K562 (cell line): ENCODE data around the gene SIRT2. TPM values are rescaled to one million over a fixed set of nuclear protein-coding genes. Genes with fewer than 3 reads are reported as not detected.

ENCODE experiments used
- CTCFL ChIP-seq: IDR thresholded peaks from 2 replicates; pipeline ENCODE4 v1.6.1; 2011; ENCODE audit warnings: borderline replicate concordance, low read depth, mild to moderate bottlenecking, moderate library complexity, low read length; ENCODE audit not compliant: insufficient read depth, poor library complexity, severe bottlenecking
- E2F8 ChIP-seq: fragments of 450-650 bp; IDR thresholded peaks from 2 replicates; pipeline ENCODE4 v1.7.1; 2018; ENCODE audit warnings: mild to moderate bottlenecking, low read depth; ENCODE audit not compliant: partially characterized antibody
- EZH2 ChIP-seq: IDR thresholded peaks from 2 replicates; pipeline ENCODE4 v1.6.1; 2012; ENCODE audit warnings: low read depth, mild to moderate bottlenecking, inconsistent platforms, low read length, borderline replicate concordance
- HINFP ChIP-seq: fragments of 450-650 bp; conservative IDR thresholded peaks from 2 replicates; pipeline ENCODE4 v1.6.1; 2016; ENCODE audit warnings: missing genetic modification characterization, low read depth, mild to moderate bottlenecking, control low read depth, missing compliant biosample characterization
- ILK ChIP-seq: fragments of 450-650 bp; IDR thresholded peaks from 2 replicates; pipeline ENCODE4 v1.6.1; 2016; ENCODE audit warnings: missing genetic modification characterization, low read depth, mild to moderate bottlenecking, missing compliant biosample characterization, moderate library complexity, borderline replicate concordance
- L3MBTL2 ChIP-seq: fragments of 450-650 bp; IDR thresholded peaks from 2 replicates; pipeline ENCODE4 v1.6.1; 2016; ENCODE audit warnings: mild to moderate bottlenecking, moderate library complexity
- MBD2 ChIP-seq: sonication (generic); IDR thresholded peaks from 2 replicates; pipeline ENCODE4 v1.6.1; 2016; ENCODE audit warnings: low read depth, borderline replicate concordance
- MYC ChIP-seq, 2 experiments: fragments of 250-450 bp in 1 of 2; sonication (Bioruptor Pico) in 1 of 2; IDR thresholded peaks; 2 replicates each; pipeline versions ENCODE4 v1.5.1 to v1.6.1; 2012 to 2021; ENCODE audit warnings: low read depth in 2 of 2, borderline replicate concordance in 1 of 2, improper control_type of control experiment in 1 of 2, low read length in 1 of 2, mild to moderate bottlenecking in 1 of 2, moderate library complexity in 1 of 2
- NCOA2 ChIP-seq, 2 experiments: fragments of 450-650 bp; IDR thresholded peaks; 2 replicates each; pipeline ENCODE4 v1.6.1; 2018; ENCODE audit warnings: mild to moderate bottlenecking in 2 of 2, moderate library complexity in 1 of 2; ENCODE audit not compliant: partially characterized antibody in 2 of 2
- NCOR1 ChIP-seq: fragments of 450-650 bp; IDR thresholded peaks from 2 replicates; pipeline ENCODE4 v1.6.1; 2016; ENCODE audit warnings: mild to moderate bottlenecking, moderate library complexity
- NUFIP1 ChIP-seq: fragments of 450-650 bp; IDR thresholded peaks from 2 replicates; pipeline ENCODE4 v1.6.1; 2018; ENCODE audit not compliant: partially characterized antibody
- SP1 ChIP-seq: sonication (generic); formaldehyde crosslinking; IDR thresholded peaks from 2 replicates; pipeline ENCODE4 v1.8.1; 2022; ENCODE audit warnings: mild to moderate bottlenecking, missing genetic modification reagents
- SRSF1 ChIP-seq: fragments of 200-400 bp; formaldehyde crosslinking; IDR thresholded peaks from 2 replicates; pipeline ENCODE4 v1.6.1; 2017; ENCODE audit warnings: mild to moderate bottlenecking, low read depth, low read length, moderate library complexity
- TEAD4 ChIP-seq, 2 experiments: sonication (generic) in 1 of 2; formaldehyde crosslinking in 1 of 2; IDR thresholded peaks; 2 replicates each; pipeline versions ENCODE4 v1.6.1 to v1.8.0; 2012 to 2022; ENCODE audit warnings: borderline replicate concordance in 1 of 2, inconsistent platforms in 1 of 2, low read length in 1 of 2, mild to moderate bottlenecking in 1 of 2, missing genetic modification reagents in 1 of 2
- ZBTB9 ChIP-seq: fragments of 450-650 bp; formaldehyde crosslinking; IDR thresholded peaks from 2 replicates; pipeline ENCODE4 v1.4.0; 2020; ENCODE audit warnings: mild to moderate bottlenecking, moderate library complexity
- ZKSCAN3 ChIP-seq: fragments of 250-450 bp; sonication (Bioruptor Pico); IDR thresholded peaks from 2 replicates; pipeline ENCODE4 v1.4.0; 2020
- ZNF146 ChIP-seq: IDR thresholded peaks from one replicate; pipeline ENCODE4 v1.6.1; 2018; ENCODE audit warnings: missing compliant biosample characterization; ENCODE audit not compliant: unreplicated experiment
- ZNF384 ChIP-seq: IDR thresholded peaks from 2 replicates; pipeline ENCODE4 v1.6.1; 2012; ENCODE audit warnings: low read depth, low read length, improper control_type of control experiment
- polyA plus RNA-seq, 8 experiments: library from polyadenylated mRNA; depleted of rRNA in 4 of 8; stranded (reverse) in 5 of 8; unstranded in 3 of 8; fragments of >200 nt; fragmentation: Nextera tagmentation in 2 of 8; fragmentation: Illumina TruSeq in 1 of 8; extraction: Ambion mirVana in 2 of 8; extraction: Trizol in 1 of 8; gene quantifications; 2 replicates each; pipeline versions ENCODE4 v1.2.1 to v1.2.3, GENCODE V29; 2011 to 2014; ENCODE audit warnings: inconsistent platforms in 1 of 8, missing spikeins in 1 of 8
- total RNA-seq, 7 experiments: library from RNA; depleted of rRNA in 6 of 7; stranded (reverse); fragments of >200 nt in 6 of 7; fragmentation: Illumina TruSeq in 2 of 7; extraction: Trizol in 2 of 7; gene quantifications; 2 replicates each; pipeline versions ENCODE4 v1.2.1 to v1.2.3, GENCODE V29; 2011 to 2021; ENCODE audit warnings: low replicate concordance in 1 of 7

The SIRT2 gene
- total and polyA plus RNA-seq, 9 of the 15 experiments (the other 6 are each of a cell fraction or from before 2014, with no cell fraction given): 2.3 to 35.2 (median 22.9) TPM

GRCh38 chr19:38929929-38930775 lies 30.7 kb upstream of the SIRT2 start, which contains the start of gene SARS2 (continued):
- TF ChIP-seq CTCFL (peak; percentile 100), EZH2 (no peak), ZNF146 (CRISPR knock-in tag) (no peak), SP1 (CRISPR knock-in tag) (peak; percentile 98), TEAD4 (IDR thresholded peaks at IDR 0.05; ENCODE audit: low read length) (peak; percentile 61), TEAD4 (CRISPR knock-in tag; IDR thresholded peaks at IDR 0.05; ENCODE audit: borderline replicate concordance) (no peak), E2F8 (peak; percentile 66), NUFIP1 (no peak), ILK (no peak), NCOA2 (IDR thresholded peaks at IDR 0.05; ENCODE audit: partially characterized antibody in 2 of 2) (no peak), ZBTB9 (no peak; the same call in 1 of the 2 replicates), SRSF1 (no peak), HINFP (no peak), ZKSCAN3 (CRISPR knock-in tag) (no peak), L3MBTL2 (no peak), MYC (IDR thresholded peaks at IDR 0.05; ENCODE audit: low read depth, low read length) (peak; percentile 85), MYC (CRISPR knock-in tag; IDR thresholded peaks at IDR 0.05; ENCODE audit: borderline replicate concordance, low read depth) (no peak), MBD2 (no peak), NCOR1 (0 out of 2 replicates have a peak, but pooled peaks have one; percentile 7), ZNF384 (no peak)
